Fibroblast of pulmonary artery (primary cell): ENCODE measurements around the gene LAMTOR1.
"Not testable (repeated sequence)": the region's sequence is repeated elsewhere in the genome, so short reads cannot be mapped to it uniquely, and the experiment has no call there.

Experiments used
- DNase-seq: peaks from one replicate; pipeline ENCODE4 v3.0.0-alpha.2; 2010; ENCODE audit warnings: low read depth
- H3K4me3 ChIP-seq: replicated peaks from 2 replicates; pipeline ENCODE4 v1.5.1; 2011; ENCODE audit warnings: low read depth, mild to moderate bottlenecking, control low read depth, low read length, moderate library complexity
- TF ChIP-seq, protein P1 (sequence below): IDR thresholded peaks from 2 replicates; pipeline ENCODE4 v1.5.1; 2011; ENCODE audit warnings: mild to moderate bottlenecking, control low read depth, low read length, inconsistent platforms; ENCODE audit errors: missing control alignments

LAMTOR1 gene

DNA sequence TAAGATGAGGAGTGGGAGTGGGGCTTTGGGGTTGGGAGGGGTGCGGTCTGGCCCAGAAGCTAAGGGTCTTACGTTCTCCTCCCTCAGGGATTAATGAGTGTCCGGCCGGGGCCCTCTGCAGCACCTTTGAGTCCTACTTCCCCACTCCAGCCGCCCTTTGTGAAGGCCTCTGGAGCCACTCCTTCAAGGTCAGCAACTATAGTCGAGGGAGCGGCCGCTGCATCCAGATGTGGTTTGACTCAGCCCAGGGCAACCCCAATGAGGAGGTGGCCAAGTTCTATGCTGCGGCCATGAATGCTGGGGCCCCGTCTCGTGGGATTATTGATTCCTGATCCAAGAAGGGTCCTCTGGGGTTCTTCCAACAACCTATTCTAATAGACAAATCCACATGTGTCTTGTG lies 36.4 kb upstream of the LAMTOR1 start:
- TF ChIP-seq, protein P1, sequence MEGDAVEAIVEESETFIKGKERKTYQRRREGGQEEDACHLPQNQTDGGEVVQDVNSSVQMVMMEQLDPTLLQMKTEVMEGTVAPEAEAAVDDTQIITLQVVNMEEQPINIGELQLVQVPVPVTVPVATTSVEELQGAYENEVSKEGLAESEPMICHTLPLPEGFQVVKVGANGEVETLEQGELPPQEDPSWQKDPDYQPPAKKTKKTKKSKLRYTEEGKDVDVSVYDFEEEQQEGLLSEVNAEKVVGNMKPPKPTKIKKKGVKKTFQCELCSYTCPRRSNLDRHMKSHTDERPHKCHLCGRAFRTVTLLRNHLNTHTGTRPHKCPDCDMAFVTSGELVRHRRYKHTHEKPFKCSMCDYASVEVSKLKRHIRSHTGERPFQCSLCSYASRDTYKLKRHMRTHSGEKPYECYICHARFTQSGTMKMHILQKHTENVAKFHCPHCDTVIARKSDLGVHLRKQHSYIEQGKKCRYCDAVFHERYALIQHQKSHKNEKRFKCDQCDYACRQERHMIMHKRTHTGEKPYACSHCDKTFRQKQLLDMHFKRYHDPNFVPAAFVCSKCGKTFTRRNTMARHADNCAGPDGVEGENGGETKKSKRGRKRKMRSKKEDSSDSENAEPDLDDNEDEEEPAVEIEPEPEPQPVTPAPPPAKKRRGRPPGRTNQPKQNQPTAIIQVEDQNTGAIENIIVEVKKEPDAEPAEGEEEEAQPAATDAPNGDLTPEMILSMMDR, result no peak
- no peak overlapping the region for H3K4me3 ChIP-seq
- DNase-seq, result no peak

DNA sequence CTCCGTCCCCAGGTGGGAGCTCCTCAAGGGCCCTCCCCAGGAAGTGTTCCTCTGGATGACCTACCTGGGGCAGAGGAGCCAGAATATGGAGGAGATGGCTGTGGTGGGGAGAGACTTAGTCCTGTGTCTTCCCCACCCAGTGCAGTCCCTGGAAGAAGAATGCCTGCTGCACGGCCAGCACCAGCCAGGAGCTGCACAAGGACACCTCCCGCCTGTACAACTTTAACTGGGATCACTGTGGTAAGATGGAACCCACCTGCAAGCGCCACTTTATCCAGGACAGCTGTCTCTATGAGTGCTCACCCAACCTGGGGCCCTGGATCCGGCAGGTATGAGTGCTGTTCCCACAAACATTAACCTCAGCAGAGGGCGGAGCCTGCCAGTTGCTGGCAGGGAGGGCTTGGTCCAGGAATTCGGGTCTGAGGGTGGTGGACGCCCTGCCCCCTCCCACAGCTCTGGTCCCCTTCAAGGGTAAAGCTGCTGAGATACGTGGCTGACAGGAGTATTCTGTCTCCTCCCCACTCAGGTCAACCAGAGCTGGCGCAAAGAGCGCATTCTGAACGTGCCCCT lies 35.8 kb upstream of the LAMTOR1 start:
- no peak overlapping the region for H3K4me3 ChIP-seq
- DNase-seq, result no peak
- TF ChIP-seq, protein P1, result no peak

DNA sequence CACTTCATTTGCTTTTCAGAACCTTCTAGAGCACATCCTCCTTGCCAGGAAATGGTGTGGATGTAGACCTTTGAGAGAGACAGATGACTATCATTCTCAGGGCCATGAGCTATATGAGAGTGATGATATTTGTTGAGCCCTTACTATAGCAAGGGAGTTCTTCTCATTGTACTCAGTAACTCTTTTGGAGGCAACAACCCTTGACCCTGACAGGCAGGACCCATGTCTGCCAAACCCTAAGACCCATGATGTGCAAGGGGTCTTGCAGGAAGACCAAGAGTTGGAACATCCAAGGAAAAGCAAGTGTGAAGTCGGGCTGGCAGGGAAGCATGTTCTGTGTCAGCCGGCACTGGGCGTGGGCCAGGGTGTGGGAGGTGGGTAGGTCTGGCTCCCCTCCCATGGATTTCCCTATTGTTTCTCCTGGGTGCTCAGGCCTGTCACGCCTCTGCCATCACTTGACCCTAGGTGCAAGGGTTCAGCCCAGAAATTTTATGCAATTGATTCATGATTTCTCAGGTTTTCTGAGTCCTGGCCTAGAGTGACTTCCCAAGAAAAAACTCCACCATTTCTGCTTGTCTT lies 33.7 kb upstream of the LAMTOR1 start:
- TF ChIP-seq, protein P1, result no peak
- DNase-seq, result no peak
- H3K4me3 ChIP-seq, result no peak overlapping the region

DNA sequence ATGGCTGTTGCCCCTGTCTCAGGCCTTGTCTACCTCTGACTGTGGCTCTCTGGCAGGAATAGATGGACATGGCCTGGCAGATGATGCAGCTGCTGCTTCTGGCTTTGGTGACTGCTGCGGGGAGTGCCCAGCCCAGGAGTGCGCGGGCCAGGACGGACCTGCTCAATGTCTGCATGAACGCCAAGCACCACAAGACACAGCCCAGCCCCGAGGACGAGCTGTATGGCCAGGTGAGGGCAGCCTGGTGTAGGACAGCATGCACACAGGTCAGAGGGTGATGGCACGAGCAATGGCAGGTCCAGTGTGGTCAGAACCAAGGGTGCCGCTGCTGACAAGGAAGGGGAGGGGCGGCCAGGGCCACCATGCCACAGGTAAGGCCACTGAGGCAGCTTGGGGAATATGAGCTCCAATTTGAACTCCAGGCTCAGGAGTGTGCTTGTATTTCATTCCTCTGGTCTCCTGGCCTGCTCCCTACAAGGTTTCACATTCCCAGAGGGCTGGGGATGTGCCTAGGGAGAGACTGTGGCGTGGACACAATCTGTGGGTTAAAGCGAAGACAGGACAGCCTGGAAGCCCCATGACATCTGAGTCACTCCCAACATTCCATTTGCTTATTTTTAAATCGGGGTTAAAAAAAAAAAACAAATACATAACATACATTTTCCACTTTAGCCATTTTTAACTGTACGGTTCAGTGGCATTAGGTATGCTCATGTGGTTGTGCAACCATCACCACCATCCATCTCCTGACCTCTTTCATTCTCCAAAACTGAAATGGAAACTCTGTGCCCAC lies 33.0 kb upstream of the LAMTOR1 start:
- H3K4me3 ChIP-seq, result no peak overlapping the region
- DNase-seq, result no peak

DNA sequence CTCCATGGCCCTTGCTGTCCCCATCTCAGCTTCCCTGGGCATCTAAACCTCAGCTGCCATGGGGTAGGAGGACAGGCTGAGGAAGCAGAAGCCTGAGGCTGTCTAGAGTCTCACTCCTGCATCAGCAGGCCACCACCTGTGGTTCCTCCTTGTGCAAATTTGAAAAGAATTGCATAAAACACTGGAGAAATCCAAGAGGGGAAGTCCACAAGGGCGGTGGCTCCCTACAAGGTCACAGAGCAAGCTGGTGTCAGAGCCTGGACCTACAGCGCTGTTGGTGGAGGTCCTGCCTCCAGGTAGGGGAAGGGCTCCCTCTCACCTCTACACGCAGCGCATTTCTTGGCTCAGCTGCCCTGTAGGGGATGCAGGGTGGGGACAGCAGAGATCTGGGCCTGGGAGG lies 32.4 kb upstream of the LAMTOR1 start, which contains the start of gene FOLR3:
TSS of gene FOLR3 (plus strand) at position 253 of the 400 bp plus-strand sequence. CDS start 228 bp downstream, outside the sequence.
- H3K4me3 ChIP-seq, result not testable (repeated sequence)

More for the DNA sequence above, 33.0 kb upstream of the LAMTOR1 start:
- TF ChIP-seq, protein P1, result no peak

DNA sequence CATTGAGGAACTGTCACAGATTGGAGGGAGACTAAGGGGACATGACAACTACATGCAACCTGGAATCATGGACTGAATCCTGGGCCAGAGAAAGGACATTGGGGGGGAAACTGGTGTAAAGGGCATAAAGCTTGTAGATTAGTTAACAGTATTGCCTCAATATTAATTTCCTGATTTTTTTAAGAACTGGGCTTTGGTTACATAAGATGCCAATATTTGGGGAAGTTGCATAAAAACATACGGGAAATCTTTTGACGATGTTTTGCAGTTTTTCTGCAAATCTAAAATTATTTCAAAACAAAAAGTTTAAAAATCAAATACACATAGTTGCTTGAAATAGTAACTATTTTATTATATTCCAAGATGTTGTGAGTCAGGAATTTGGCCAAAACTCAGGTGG lies 29.5 kb upstream of the LAMTOR1 start:
- TF ChIP-seq, protein P1, result no peak
- no peak overlapping the region for H3K4me3 ChIP-seq
- DNase-seq, result no peak

More for the DNA sequence above, 32.4 kb upstream of the LAMTOR1 start, which contains the start of gene FOLR3:
- DNase-seq, result not testable (repeated sequence)

DNA sequence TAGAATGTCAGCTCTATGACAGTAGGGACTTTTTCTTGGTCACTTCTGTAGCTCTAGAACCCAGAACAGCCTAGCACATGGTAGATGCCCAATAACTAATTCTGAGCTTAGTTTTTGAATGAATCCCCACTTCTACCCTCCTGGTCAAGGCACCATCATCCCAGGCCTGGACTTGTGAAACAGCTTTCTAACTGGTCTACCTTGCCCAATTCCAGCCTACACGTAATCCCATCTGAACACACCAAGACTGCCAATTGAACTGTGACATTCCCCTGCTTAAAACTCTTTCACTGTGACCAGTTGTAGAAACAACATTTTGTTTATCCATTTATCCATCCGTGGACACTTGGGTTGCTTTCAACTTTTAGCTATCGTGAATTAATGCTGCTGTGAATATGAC lies 26.3 kb upstream of the LAMTOR1 start:
- H3K4me3 ChIP-seq, result no peak overlapping the region
- no peak for DNase-seq
- TF ChIP-seq, protein P1, result no peak
